NCI-H2227 treated with DMSO at 0.1 percent for 48 hours (cell line): Measurements from ENCODE around the gene ZNF157.

Experiments
- DNase-seq: peaks from one replicate; lab custom pipeline; 2025; lab: John Stamatoyannopoulos, UW

Gene ZNF157

GRCh38 chrX:47446971-47447370 lies 76.6 kb downstream of the ZNF157 start:
- no peak for DNase-seq

- no peak for DNase-seq
Measured at GRCh38 chrX:47447607-47448006, 77.2 kb downstream of the ZNF157 start.

- DNase-seq: no peak
Measured at GRCh38 chrX:47448165-47448806, 77.9 kb downstream of the ZNF157 start.

- no peak for DNase-seq
Measured at GRCh38 chrX:47452112-47452511, 81.7 kb downstream of the ZNF157 start.

- DNase-seq: no peak
Measured at GRCh38 chrX:47456080-47456479, 85.7 kb downstream of the ZNF157 start.

- no peak for DNase-seq
Measured at GRCh38 chrX:47458528-47458927, 88.2 kb downstream of the ZNF157 start.

- no peak for DNase-seq
Measured at GRCh38 chrX:47460561-47460960, 90.2 kb downstream of the ZNF157 start.
